HUDEP-2 (cell line): ENCODE results near the gene SUN2.

Experiments used
- DNase-seq, 76 experiments: peaks; one replicate each; lab custom pipeline; 2025; ENCODE audit not compliant: unreplicated experiment in 76 of 76; lab: John Stamatoyannopoulos, UW

Gene SUN2

GRCh38 chr22:38735465-38736256, 20.1 kb downstream of the SUN2 start:
- DNase-seq = no peak

- DNase-seq = no peak
Measured at GRCh38 chr22:38735126-38735464, 20.7 kb downstream of the SUN2 start.

- DNase-seq = no peak
Measured at GRCh38 chr22:38734421-38735100, 21.2 kb downstream of the SUN2 start.

GRCh38 chr22:38733724-38734381, 21.9 kb downstream of the SUN2 start:
- no peak for DNase-seq

- peak in 35 of 76 experiments; percentile 7 to 53 (median 38) for DNase-seq
Measured at GRCh38 chr22:38733329-38733723, 22.5 kb downstream of the SUN2 start.

GRCh38 chr22:38732251-38732815, 23.5 kb downstream of the SUN2 start:
- DNase-seq = no peak

GRCh38 chr22:38731703-38732161, 24.1 kb downstream of the SUN2 start:
- no peak for DNase-seq

- no peak for DNase-seq
Measured at GRCh38 chr22:38730411-38730871, 25.4 kb downstream of the SUN2 start.

GRCh38 chr22:38729946-38730345, 25.9 kb downstream of the SUN2 start:
- DNase-seq = no peak

- no peak for DNase-seq
Measured at GRCh38 chr22:38728871-38729796, 26.7 kb downstream of the SUN2 start.

GRCh38 chr22:38727530-38728451, 28.0 kb downstream of the SUN2 start:
- DNase-seq = no peak

- no peak for DNase-seq
Measured at GRCh38 chr22:38727123-38727522, 28.7 kb downstream of the SUN2 start.

- no peak for DNase-seq
Measured at GRCh38 chr22:38725900-38726655, 29.7 kb downstream of the SUN2 start.

- DNase-seq = peak in 60 of 76 experiments; percentile 11 to 73 (median 38)
Measured at GRCh38 chr22:38724926-38725571, 30.7 kb downstream of the SUN2 start.

- DNase-seq = no peak
Measured at GRCh38 chr22:38724176-38724575, 31.6 kb downstream of the SUN2 start.

GRCh38 chr22:38721551-38721950, 34.2 kb downstream of the SUN2 start:
- DNase-seq = no peak

- no peak for DNase-seq
Measured at GRCh38 chr22:38720350-38720749, 35.4 kb downstream of the SUN2 start.

GRCh38 chr22:38719196-38719595, 36.6 kb downstream of the SUN2 start:
- DNase-seq = no peak
